ENCODE measurements around the gene KIF21B.

GRCh38 chr1:201020040-201020591, 3.4 kb downstream of the KIF21B start:
- TF ChIP-seq CTCF (IDR thresholded peaks at IDR 0.05; ENCODE audit: low read length) = no peak
- no peak for TF ChIP-seq EZH2 (IDR thresholded peaks at IDR 0.05; ENCODE audit: borderline replicate concordance, low read length)

Measured in OCI-LY1 (cell line).